SK-N-MC (cell line): ENCODE results near the gene NEU2.

ENCODE experiments used
- FOXP2 ChIP-seq: optimal IDR thresholded peaks from 2 replicates; pipeline ENCODE3; 2011; ENCODE audit warnings: mild to moderate bottlenecking, moderate library complexity; ENCODE audit not compliant: insufficient read depth; ENCODE audit errors: extremely low read length, control extremely low read depth
- POLR2AphosphoS5 ChIP-seq: IDR thresholded peaks from 2 replicates; pipeline ENCODE4 v1.6.1; 2012; ENCODE audit warnings: mild to moderate bottlenecking, low read depth, low read length, borderline replicate concordance

- no peak for TF ChIP-seq POLR2AphosphoS5
- TF ChIP-seq FOXP2: no peak
These were observed 34.5 kb upstream of the NEU2 start for GRCh38 chr2:232997749-232998665.
